Activated CD8-positive, alpha-beta memory T cell treated with anti-CD3 and anti-CD28 coated beads, Interleukin-2, amount 10 ng/mL, durations not matched to agents 7 days and 5 days (primary cell): ENCODE measurements around the gene LAMA3. TPM values are rescaled to one million over a fixed set of nuclear protein-coding genes. Genes with fewer than 3 reads are reported as not detected.

Source experiments
- ATAC-seq: fragments of 150-1000 bp; cut with Tn5 transposase; one replicate; pipeline ENCODE4 v1.10.0; 2021; ENCODE audit warnings: moderate library complexity
- CTCF ChIA-PET: fragments of 350-600 bp; sonication (Branson Sonifier 250); formaldehyde crosslinking; loops from one replicate; lab custom pipeline; 2021; ENCODE audit warnings: antibody characterized with exemption; lab: Charles Lee
- DNase-seq: peaks from one replicate; pipeline ENCODE4 v3.0.0-alpha.2; 2020
- H3K27ac Mint-ChIP-seq: one replicate; pipeline ENCODE4 v1.8.0; 2021; ENCODE audit warnings: mild to moderate bottlenecking, mixed read lengths
- H3K27me3 Mint-ChIP-seq: one replicate; pipeline ENCODE4 v1.8.0; 2021; ENCODE audit warnings: mixed read lengths
- H3K36me3 Mint-ChIP-seq: one replicate; pipeline ENCODE4 v1.8.0; 2021; ENCODE audit warnings: mild to moderate bottlenecking, mixed read lengths
- H3K4me1 Mint-ChIP-seq: one replicate; pipeline ENCODE4 v1.8.0; 2021; ENCODE audit warnings: mixed read lengths
- H3K4me3 Mint-ChIP-seq: one replicate; pipeline ENCODE4 v1.8.0; 2021; ENCODE audit warnings: mild to moderate bottlenecking, moderate library complexity, mixed read lengths
- H3K9me3 Mint-ChIP-seq: one replicate; pipeline ENCODE4 v1.8.0; 2022; ENCODE audit warnings: low read depth, mixed read lengths
- total RNA-seq, 2 experiments: library from RNA; stranded (reverse); gene quantifications; one replicate each; pipeline ENCODE4 v1.2.3, GENCODE V29; 2021

Gene LAMA3
- total RNA-seq, 2 experiments from 2014 or later, result 0.23 TPM; not detected in 1

DNA sequence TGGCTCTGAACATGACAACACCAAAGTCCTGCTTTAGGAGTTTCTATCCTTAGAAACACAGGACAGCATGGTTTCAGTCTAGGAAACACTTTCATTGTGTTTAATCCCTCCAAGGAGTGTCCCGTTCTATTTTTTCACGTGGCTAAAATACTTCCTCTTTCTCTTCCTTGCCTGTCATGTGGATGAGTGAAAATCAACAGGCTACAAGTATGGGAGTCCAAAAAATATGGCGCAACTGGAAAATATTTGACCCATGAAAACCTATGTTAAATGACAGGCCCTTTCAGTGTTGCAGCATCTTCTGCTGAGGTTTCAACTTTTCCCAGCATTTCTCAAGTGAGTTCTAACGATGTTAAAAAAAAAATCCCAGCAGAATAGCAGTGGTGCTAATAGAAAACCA lies 146.3 kb downstream of the LAMA3 start:
- H3K36me3 Mint-ChIP-seq, result no peaks in the 10 kb centered on the region
- ATAC-seq (no peak), DNase-seq (no peak)
- H3K9me3 Mint-ChIP-seq, result no peaks in the 10 kb centered on the region
- no peak overlapping the region for H3K4me3 Mint-ChIP-seq
- no peaks in the 10 kb centered on the region for H3K27me3 Mint-ChIP-seq
- CTCF ChIA-PET, result interaction anchor here (1.0 kb wide), 1 partner anchor 82 kb away, joined by 4 read pairs; no protein-coding TSS in a partner anchor
- H3K27ac Mint-ChIP-seq, result no peak overlapping the region
- H3K4me1 Mint-ChIP-seq, result peaks cover 32% of the 10 kb centered on the region

DNA sequence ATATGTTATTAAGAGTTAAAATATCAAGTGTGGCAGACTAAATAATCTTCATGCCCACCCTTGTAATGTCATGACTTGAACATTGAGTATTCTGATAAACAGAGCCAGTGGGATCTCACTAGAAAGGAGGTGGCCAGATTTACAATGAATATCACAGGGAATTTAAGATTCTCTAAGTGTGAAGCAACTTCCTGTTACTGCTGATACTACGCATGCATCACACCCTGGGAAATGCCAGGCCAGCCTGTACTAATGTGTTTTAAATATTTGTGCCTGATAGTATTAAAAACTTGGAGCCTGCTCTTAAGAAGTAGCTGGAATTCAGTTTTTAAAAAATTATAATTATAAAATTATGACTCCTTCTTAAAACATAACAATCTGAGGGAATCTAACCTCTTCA lies 148.3 kb downstream of the LAMA3 start:
- no peak for DNase-seq
- Mint-ChIP-seq H3K4me3 (no peak overlapping the region), H3K4me1 (peaks cover 32% of the 10 kb centered on the region), H3K36me3 (no peaks in the 10 kb centered on the region), H3K27me3 (no peaks in the 10 kb centered on the region), H3K9me3 (no peaks in the 10 kb centered on the region), H3K27ac (no peak overlapping the region)
- no peak for ATAC-seq
- CTCF ChIA-PET, result interaction anchor here (0.9 to 3.3 kb wide), 5 partner anchors 8 to 252 kb away, joined by 3 to 23 read pairs (median 4); no protein-coding TSS in a partner anchor

GRCh38 chr18:23838233-23838632 lies 149.0 kb downstream of the LAMA3 start:
- no peaks in the 10 kb centered on the region for H3K36me3 Mint-ChIP-seq
- peaks cover 32% of the 10 kb centered on the region for H3K4me1 Mint-ChIP-seq
- no peak overlapping the region for H3K27ac Mint-ChIP-seq
- no peak for DNase-seq
- H3K9me3 Mint-ChIP-seq, result no peaks in the 10 kb centered on the region
- CTCF ChIA-PET, result interaction anchor here (1.0 to 3.3 kb wide), 6 partner anchors 9 to 253 kb away, joined by 3 to 23 read pairs (median 4); no protein-coding TSS in a partner anchor
- H3K27me3 Mint-ChIP-seq, result no peaks in the 10 kb centered on the region
- no peak for ATAC-seq
- no peak overlapping the region for H3K4me3 Mint-ChIP-seq

DNA sequence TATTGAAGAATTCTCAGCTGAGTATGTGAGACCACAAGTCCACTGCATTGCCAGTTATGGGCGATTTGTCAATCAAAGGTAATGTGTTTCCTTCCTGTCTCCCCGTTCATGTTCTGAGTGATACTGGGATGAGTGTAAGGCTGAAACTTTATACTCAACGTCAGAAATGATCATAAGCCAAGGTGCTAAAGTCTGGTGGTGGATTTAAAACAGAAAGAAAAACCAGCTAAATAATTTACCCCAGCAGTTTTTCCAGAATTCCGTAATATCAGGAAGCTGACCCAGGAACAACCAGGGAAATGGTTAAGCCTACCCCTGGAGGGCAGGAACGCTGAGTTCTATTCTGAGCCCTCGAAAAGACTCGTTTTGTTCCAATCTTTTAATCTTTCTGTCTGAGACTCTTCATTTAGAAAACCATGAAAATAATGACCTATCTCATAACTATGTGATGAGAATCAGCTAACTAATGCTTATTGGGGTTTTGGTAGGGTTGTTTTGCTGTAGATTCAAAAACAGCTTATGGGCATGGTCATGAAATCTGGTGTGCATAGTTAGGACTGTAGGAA lies 149.6 kb downstream of the LAMA3 start:
- peak; percentile 48 for DNase-seq
- peak; percentile 83 for ATAC-seq
- CTCF ChIA-PET, result interaction anchor here (1.0 to 3.3 kb wide), 6 partner anchors 10 to 253 kb away, joined by 3 to 23 read pairs (median 4); no protein-coding TSS in a partner anchor
- Mint-ChIP-seq H3K4me1 (peaks cover 28% of the 10 kb centered on the region), H3K9me3 (no peaks in the 10 kb centered on the region), H3K27ac (peak overlapping the region; percentile 39), H3K27me3 (no peaks in the 10 kb centered on the region), H3K36me3 (no peaks in the 10 kb centered on the region), H3K4me3 (no peak overlapping the region)

- no peak overlapping the region for H3K4me3 Mint-ChIP-seq
- H3K4me1 Mint-ChIP-seq, result peaks cover 16% of the 10 kb centered on the region
- no peaks in the 10 kb centered on the region for H3K9me3 Mint-ChIP-seq
- CTCF ChIA-PET, result interaction anchor here (0.6 to 1.8 kb wide), 3 partner anchors 9 to 294 kb away, joined by 3 to 6 read pairs (median 3); no protein-coding TSS in a partner anchor
- DNase-seq, result no peak
- no peaks in the 10 kb centered on the region for H3K36me3 Mint-ChIP-seq
- ATAC-seq, result no peak
- H3K27me3 Mint-ChIP-seq, result no peaks in the 10 kb centered on the region
- no peak overlapping the region for H3K27ac Mint-ChIP-seq
Measured at GRCh38 chr18:23842305-23842704, 153.1 kb downstream of the LAMA3 start.

DNA sequence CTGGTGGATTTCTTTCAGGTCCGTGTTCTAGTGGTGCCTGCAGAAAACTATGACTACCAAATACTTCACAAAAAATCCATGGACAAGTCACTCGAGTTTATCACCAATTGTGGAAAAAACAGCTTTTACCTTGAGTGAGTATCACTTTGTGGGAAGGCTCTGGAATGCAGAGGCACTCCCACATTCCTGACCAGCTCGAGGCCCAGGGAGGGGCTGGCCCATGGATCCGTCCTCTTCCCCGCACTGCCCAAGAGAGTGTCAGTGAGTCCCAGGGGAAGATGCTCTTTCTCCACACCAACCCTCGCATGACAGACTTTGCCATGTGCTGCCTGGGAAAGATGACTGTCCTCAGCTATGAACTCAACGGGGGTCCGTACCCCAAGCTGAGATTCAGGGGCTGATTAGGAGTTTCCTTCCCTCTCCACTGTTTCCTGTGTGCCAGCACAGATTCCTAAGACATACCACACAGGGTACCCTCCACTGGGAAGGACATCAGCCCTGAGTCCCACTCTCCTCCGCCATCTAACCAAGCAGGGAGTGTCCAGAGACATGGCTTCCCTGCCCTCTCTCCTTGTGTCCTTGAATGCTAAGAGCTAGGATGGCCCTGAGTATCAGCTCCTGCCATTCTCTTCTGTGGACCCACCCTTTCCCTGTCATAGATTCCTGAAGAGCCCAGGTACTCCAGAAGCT lies 155.9 kb downstream of the LAMA3 start:
- H3K27ac Mint-ChIP-seq, result no peak overlapping the region
- H3K36me3 Mint-ChIP-seq, result no peaks in the 10 kb centered on the region
- H3K9me3 Mint-ChIP-seq, result no peaks in the 10 kb centered on the region
- CTCF ChIA-PET, result no interaction called here
- ATAC-seq (no peak), DNase-seq (no peak)
- peaks cover 2% of the 10 kb centered on the region for H3K4me1 Mint-ChIP-seq
- H3K27me3 Mint-ChIP-seq, result no peaks in the 10 kb centered on the region
- H3K4me3 Mint-ChIP-seq, result no peak overlapping the region

DNA sequence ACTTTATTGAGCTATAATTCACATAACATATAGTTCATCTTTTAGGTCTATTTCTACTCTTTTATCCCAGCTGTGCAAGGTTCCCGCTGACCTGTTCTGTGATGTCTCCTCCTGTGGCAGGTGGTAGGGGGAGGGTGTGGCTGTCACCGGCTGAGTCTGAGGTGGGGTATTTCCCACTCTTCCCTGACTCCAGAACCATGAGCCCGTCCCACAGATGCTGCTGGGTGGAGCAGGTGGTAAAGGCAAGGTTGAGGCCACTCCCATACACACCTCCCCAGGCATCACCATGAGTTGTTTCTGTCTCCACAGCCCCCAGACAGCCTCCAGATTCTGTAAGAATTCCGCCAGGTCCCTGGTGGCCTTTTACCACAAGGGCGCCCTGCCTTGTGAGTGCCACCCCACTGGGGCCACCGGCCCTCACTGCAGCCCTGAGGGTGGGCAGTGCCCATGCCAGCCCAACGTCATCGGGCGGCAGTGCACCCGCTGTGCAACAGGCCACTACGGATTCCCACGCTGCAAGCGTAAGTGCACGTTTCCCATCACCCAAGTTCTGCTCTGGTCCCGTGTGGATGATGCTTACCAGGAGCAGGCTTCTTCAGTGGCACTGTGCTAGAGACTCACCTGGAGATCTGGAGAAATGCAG lies 156.9 kb downstream of the LAMA3 start:
- Mint-ChIP-seq H3K4me3 (no peak overlapping the region), H3K36me3 (no peaks in the 10 kb centered on the region), H3K4me1 (peaks cover 2% of the 10 kb centered on the region), H3K9me3 (no peaks in the 10 kb centered on the region), H3K27ac (no peak overlapping the region), H3K27me3 (no peaks in the 10 kb centered on the region)
- DNase-seq (no peak), ATAC-seq (no peak)
- CTCF ChIA-PET, result no interaction called here

DNA sequence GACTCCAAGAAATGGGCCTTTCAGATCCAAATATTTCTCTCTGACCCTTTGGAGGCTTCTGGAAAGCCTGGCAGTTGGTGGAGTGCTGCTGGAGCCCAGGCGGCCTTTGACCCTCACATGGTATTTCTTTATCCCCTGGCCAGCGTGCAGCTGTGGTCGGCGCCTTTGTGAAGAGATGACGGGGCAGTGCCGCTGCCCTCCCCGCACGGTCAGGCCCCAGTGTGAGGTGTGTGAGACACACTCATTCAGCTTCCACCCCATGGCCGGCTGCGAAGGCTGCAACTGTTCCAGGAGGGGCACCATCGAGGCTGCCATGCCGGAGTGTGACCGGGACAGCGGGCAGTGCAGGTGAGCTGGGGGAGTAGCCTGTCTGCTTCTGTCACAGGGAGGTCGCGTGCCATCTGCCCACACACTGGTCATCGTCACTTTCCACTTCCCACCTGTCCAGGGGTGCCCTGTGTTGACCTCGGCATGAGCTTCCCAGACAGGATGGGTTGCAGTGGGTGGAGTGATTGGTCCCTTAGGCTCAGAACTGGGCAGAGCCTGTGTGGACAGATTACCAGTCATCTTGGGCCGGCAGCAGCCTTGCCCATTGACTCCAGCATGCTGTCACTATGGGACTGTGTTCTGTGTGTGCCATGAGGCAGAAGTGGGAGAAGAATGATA lies 158.2 kb downstream of the LAMA3 start:
- no peak for ATAC-seq
- Mint-ChIP-seq H3K27ac (no peak overlapping the region), H3K9me3 (no peaks in the 10 kb centered on the region), H3K4me1 (peaks cover 2% of the 10 kb centered on the region), H3K4me3 (no peak overlapping the region), H3K36me3 (no peaks in the 10 kb centered on the region), H3K27me3 (no peaks in the 10 kb centered on the region)
- CTCF ChIA-PET, result interaction anchor here (0.7 kb wide), 1 partner anchor 14 kb away, joined by 3 read pairs; no protein-coding TSS in a partner anchor
- no peak for DNase-seq

DNA sequence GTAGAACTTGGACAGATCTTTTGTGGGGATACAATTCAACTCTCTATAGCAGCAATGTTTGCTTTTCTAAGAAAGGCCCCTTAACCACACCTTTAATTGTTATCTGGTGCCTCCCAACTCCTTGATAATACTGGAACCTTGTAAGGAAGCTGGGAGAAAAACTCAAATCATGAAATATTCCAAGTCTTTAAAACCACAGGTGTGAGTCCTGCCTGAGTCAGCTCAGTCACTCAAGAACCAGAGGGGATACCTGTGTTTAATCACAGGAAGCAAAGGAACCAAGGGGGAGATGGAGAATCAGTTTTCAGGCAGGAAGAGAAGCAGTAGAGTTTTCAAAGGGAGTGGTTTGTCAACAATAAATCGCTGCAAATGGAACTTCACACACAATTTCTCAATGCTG lies 159.9 kb downstream of the LAMA3 start:
- CTCF ChIA-PET, result no interaction called here
- no peaks in the 10 kb centered on the region for H3K9me3 Mint-ChIP-seq
- peaks cover 4% of the 10 kb centered on the region for H3K4me1 Mint-ChIP-seq
- no peak for DNase-seq
- H3K4me3 Mint-ChIP-seq, result no peak overlapping the region
- no peak overlapping the region for H3K27ac Mint-ChIP-seq
- no peaks in the 10 kb centered on the region for H3K27me3 Mint-ChIP-seq
- no peak for ATAC-seq
- H3K36me3 Mint-ChIP-seq, result no peaks in the 10 kb centered on the region

DNA sequence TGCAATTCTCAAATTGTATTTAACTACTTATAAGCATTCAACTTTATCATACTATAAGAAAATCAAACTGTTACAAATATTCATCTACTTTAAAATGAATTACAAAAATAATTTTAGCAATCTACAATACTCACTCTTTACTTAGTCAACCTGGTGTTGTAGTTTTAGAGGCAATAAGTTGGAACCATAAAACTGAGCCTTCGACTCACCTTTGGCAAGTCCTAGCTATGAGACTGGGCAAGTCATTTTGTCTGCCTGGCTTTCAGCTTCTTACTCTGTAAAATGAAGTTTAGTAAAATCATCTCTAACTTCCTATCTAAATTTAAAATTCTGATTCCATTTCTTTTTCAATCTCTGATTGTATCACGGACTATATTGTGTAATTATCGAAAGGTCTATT lies 161.0 kb downstream of the LAMA3 start:
- Mint-ChIP-seq H3K9me3 (no peaks in the 10 kb centered on the region), H3K4me1 (peaks cover 4% of the 10 kb centered on the region), H3K27me3 (no peaks in the 10 kb centered on the region), H3K27ac (no peak overlapping the region), H3K4me3 (no peak overlapping the region), H3K36me3 (no peaks in the 10 kb centered on the region)
- ATAC-seq (no peak), DNase-seq (no peak)
- CTCF ChIA-PET, result interaction anchor here (1.1 to 1.2 kb wide), 3 partner anchors 12 to 68 kb away, joined by 3 to 4 read pairs (median 4); no protein-coding TSS in a partner anchor

GRCh38 chr18:23851470-23852002 lies 162.3 kb downstream of the LAMA3 start:
- CTCF ChIA-PET, result interaction anchor here (0.7 to 1.0 kb wide), 2 partner anchors 45 to 67 kb away, joined by 3 to 4 read pairs; no protein-coding TSS in a partner anchor
- Mint-ChIP-seq H3K9me3 (no peaks in the 10 kb centered on the region), H3K4me3 (no peak overlapping the region), H3K27ac (no peak overlapping the region), H3K27me3 (no peaks in the 10 kb centered on the region), H3K36me3 (no peaks in the 10 kb centered on the region), H3K4me1 (peaks cover 4% of the 10 kb centered on the region)
- DNase-seq, result no peak
- no peak for ATAC-seq

GRCh38 chr18:23852236-23853045 lies 163.2 kb downstream of the LAMA3 start:
- peaks cover 4% of the 10 kb centered on the region for H3K4me1 Mint-ChIP-seq
- no peaks in the 10 kb centered on the region for H3K27me3 Mint-ChIP-seq
- H3K9me3 Mint-ChIP-seq, result no peaks in the 10 kb centered on the region
- no peak overlapping the region for H3K4me3 Mint-ChIP-seq
- no peak for DNase-seq
- no peak for ATAC-seq
- H3K27ac Mint-ChIP-seq, result no peak overlapping the region
- no peaks in the 10 kb centered on the region for H3K36me3 Mint-ChIP-seq
- CTCF ChIA-PET, result no interaction called here
